ENCODE data around the gene ABCC6. TPM values are rescaled to one million over a fixed set of nuclear protein-coding genes. Genes with fewer than 3 reads are reported as not detected.
"Not testable (repeated sequence)": the region's sequence is repeated elsewhere in the genome, so short reads cannot be mapped to it uniquely, and the experiment has no call there.

The ABCC6 gene
- total RNA-seq, 1 donor = 2.6 TPM

GRCh38 chr16:16240667-16241066 lies 17.4 kb upstream of the ABCC6 start:
- H3K4me3 ChIP-seq (ENCODE audit: low read depth, low read length); DNase-seq (ENCODE audit: low read depth): not testable (repeated sequence)

GRCh38 chr16:16237738-16238137 lies 14.4 kb upstream of the ABCC6 start:
- H3K4me3 ChIP-seq (ENCODE audit: low read depth, low read length); DNase-seq (ENCODE audit: low read depth): not testable (repeated sequence)

- not testable (repeated sequence) for DNase-seq (ENCODE audit: low read depth); H3K4me3 ChIP-seq (ENCODE audit: low read depth, low read length)
These were observed 13.8 kb upstream of the ABCC6 start for GRCh38 chr16:16237071-16237470.

GRCh38 chr16:16232692-16233061 lies 9.4 kb upstream of the ABCC6 start:
- not testable (repeated sequence) for DNase-seq (ENCODE audit: low read depth); H3K4me3 ChIP-seq (ENCODE audit: low read depth, low read length)

GRCh38 chr16:16223662-16224241 lies 458 bp upstream of the ABCC6 start:
- DNase-seq (ENCODE audit: low read depth); H3K4me3 ChIP-seq (ENCODE audit: low read depth, low read length): not testable (repeated sequence)

GRCh38 chr16:16221382-16221781 lies 1.9 kb downstream of the ABCC6 start:
- not testable (repeated sequence) for DNase-seq (ENCODE audit: low read depth); H3K4me3 ChIP-seq (ENCODE audit: low read depth, low read length)

- DNase-seq (ENCODE audit: low read depth); H3K4me3 ChIP-seq (ENCODE audit: low read depth, low read length): not testable (repeated sequence)
These were observed 2.8 kb downstream of the ABCC6 start for GRCh38 chr16:16220449-16220848.

GRCh38 chr16:16218787-16219186 lies 4.5 kb downstream of the ABCC6 start:
- not testable (repeated sequence) for DNase-seq (ENCODE audit: low read depth); H3K4me3 ChIP-seq (ENCODE audit: low read depth, low read length)

GRCh38 chr16:16218349-16218748 lies 4.9 kb downstream of the ABCC6 start:
- DNase-seq (ENCODE audit: low read depth); H3K4me3 ChIP-seq (ENCODE audit: low read depth, low read length): not testable (repeated sequence)

GRCh38 chr16:16213863-16214293 lies 9.4 kb downstream of the ABCC6 start:
- not testable (repeated sequence) for H3K4me3 ChIP-seq (ENCODE audit: low read depth, low read length)
- peak; percentile 53 for DNase-seq (ENCODE audit: low read depth)

- DNase-seq (ENCODE audit: low read depth) = not testable (repeated sequence)
These were observed 11.9 kb downstream of the ABCC6 start for GRCh38 chr16:16211404-16211803.

GRCh38 chr16:16208461-16208860 lies 14.8 kb downstream of the ABCC6 start:
- not testable (repeated sequence) for DNase-seq (ENCODE audit: low read depth); H3K4me3 ChIP-seq (ENCODE audit: low read depth, low read length)

More at GRCh38 chr16:16211404-16211803, 11.9 kb downstream of the ABCC6 start:
- not testable (repeated sequence) for H3K4me3 ChIP-seq (ENCODE audit: low read depth, low read length)

- DNase-seq (ENCODE audit: low read depth); H3K4me3 ChIP-seq (ENCODE audit: low read depth, low read length): not testable (repeated sequence)
These were observed 15.4 kb downstream of the ABCC6 start for GRCh38 chr16:16207787-16208334.

- not testable (repeated sequence) for H3K4me3 ChIP-seq (ENCODE audit: low read depth, low read length)
- peak; percentile 24 for DNase-seq (ENCODE audit: low read depth)
These were observed 16.1 kb downstream of the ABCC6 start for GRCh38 chr16:16207097-16207786.

GRCh38 chr16:16205864-16206263 lies 17.4 kb downstream of the ABCC6 start:
- not testable (repeated sequence) for DNase-seq (ENCODE audit: low read depth); H3K4me3 ChIP-seq (ENCODE audit: low read depth, low read length)

GRCh38 chr16:16204552-16204951 lies 18.7 kb downstream of the ABCC6 start:
- not testable (repeated sequence) for H3K4me3 ChIP-seq (ENCODE audit: low read depth, low read length); DNase-seq (ENCODE audit: low read depth)

GRCh38 chr16:16203494-16203893 lies 19.8 kb downstream of the ABCC6 start:
- DNase-seq (ENCODE audit: low read depth); H3K4me3 ChIP-seq (ENCODE audit: low read depth, low read length): not testable (repeated sequence)

Measured in fibroblast of villous mesenchyme (primary cell).